HG03558 (cell line): ENCODE results near the gene JUND.

Experiments used
- ATAC-seq: cut with Tn5 transposase; IDR thresholded peaks from one replicate; pipeline ENCODE4 v1.9.1; 2021; ENCODE audit warnings: moderate number of reproducible peaks; ENCODE audit not compliant: unreplicated experiment; ENCODE audit errors: extremely low read depth

JUND gene

DNA sequence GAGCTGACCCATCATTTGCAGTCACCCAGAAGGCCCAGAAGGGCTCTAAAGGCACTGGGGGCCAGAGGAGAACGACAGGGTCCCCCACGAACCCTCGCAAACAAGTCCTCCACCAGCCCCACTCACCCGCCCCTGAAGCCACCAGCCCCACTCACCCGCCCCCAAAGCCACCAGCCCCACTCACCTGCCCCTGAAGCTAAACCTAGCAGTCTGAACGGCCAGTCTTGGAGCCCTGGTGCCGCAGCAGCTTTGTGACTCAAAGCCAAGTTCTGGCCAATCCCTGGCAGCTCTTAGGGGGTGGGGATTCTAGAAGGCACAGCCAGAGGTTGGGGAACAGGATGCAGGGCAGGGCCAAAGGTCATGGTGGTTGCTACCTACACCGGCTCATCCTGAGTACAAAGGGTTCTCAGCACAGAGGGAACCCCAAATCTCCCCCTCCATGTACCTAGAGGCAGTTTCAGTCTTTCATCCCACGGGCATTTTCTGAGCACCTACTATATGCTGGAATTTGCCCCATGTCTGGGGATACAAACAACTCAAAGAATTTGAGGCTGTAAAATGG is 7.1 kb downstream of the JUND start, which contains the start of gene IQCN:
IQCN (minus strand) TSS at position 234 of the 562 bp plus-strand sequence. CDS start 4,974 bp downstream, outside the sequence.
- ATAC-seq = no peak

DNA sequence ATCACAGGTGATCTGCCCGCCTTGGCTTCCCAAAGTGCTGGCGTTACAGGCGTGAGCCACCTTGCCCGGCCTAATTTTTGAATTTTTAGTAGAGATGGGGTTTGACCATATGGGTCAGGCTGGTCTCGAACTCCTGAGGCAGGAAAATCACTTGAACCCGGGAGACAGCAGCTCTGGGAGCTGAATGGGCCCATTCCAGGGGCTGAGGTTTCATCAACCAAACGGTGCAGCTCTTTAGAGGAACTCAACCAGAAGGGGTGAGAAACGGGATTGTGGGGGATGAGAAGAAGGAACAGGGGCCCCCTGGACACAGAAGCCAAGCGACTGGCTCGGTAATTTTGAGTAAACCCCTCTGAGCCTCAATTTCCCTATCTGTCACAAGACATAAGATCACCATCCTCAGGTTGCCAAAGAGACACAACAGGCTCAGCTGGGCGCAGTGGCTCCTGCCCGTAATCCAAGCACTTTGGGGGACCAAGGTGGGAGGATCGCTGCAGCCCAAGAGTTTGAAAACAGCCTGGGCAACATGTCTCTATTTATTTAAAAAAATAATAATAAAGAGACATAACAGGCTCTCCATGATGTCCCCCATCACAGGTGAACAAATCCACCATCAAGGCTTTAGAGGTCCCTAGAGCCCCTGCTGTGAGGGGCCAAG is 7.7 kb downstream of the JUND start:
- no peak for ATAC-seq

DNA sequence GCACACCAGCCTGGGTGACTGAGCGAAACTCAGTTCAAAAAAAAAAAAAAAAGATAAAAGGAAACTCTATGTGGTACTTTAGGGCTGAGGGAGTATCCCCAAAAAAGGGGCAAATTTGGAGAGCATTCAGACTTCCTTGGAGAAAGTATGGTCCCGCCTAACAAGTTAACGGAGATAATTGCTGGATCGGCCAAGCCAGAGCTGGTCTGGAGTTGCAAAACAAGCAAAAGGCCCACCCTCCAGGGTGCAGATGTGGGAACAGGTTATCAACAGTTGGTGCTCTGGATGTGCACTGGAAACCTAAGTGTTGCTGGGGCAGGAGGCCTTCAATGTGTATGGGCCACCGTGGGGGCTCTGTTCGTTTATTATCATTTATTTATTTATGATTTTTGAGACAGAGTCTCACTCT is 10.0 kb downstream of the JUND start:
- ATAC-seq = no peak

DNA sequence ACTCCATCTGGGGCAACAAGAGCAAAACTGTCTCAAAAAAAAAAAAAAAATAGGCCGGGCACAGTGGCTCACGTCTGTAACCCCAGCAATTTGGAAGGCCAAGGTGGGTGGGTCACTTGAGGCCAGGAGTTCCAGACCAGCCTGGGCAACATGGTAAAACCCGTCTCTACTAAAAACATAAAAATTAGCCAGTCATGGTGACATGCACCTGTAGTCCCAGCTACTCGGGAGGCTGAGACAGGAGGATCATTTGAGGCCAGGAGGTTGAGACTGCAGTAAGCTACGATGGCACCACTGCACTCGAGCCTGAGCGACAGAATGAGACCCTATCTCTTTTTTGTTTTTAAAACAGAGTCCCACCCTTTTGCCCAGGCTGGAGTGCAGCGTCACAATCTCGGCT is 11.1 kb downstream of the JUND start:
- ATAC-seq = no peak

DNA sequence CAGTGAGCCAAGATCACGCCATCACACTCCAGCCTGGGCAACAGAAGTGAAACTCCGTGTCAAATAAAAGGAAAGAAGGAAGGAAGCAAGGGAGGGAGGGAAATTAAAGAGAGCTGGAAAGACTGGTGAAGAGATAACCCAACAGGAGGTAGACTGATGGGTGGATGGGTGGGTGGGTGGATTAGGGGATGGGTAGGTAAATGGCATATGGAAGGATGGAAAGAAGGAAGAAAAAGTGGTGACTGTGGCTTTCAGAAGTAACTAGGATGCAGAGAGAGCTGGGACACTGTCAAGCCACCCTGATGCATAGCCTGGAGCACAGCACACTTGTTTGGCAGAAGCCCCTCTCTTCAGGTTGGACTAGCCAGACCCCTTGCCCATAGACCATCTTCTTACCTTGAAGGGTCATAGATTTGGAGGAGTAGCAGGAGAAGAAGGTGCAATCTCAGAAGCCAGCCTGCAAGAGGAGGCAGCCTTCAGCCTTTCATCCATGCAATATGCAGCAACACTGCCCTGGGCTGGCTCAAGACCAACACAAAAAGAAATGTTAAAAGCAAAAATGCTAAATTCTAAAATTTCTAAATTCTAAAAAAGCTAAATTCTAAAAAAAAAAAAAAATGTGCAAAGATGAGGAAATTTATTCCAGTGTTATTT is 12.2 kb downstream of the JUND start:
- no peak for ATAC-seq

DNA sequence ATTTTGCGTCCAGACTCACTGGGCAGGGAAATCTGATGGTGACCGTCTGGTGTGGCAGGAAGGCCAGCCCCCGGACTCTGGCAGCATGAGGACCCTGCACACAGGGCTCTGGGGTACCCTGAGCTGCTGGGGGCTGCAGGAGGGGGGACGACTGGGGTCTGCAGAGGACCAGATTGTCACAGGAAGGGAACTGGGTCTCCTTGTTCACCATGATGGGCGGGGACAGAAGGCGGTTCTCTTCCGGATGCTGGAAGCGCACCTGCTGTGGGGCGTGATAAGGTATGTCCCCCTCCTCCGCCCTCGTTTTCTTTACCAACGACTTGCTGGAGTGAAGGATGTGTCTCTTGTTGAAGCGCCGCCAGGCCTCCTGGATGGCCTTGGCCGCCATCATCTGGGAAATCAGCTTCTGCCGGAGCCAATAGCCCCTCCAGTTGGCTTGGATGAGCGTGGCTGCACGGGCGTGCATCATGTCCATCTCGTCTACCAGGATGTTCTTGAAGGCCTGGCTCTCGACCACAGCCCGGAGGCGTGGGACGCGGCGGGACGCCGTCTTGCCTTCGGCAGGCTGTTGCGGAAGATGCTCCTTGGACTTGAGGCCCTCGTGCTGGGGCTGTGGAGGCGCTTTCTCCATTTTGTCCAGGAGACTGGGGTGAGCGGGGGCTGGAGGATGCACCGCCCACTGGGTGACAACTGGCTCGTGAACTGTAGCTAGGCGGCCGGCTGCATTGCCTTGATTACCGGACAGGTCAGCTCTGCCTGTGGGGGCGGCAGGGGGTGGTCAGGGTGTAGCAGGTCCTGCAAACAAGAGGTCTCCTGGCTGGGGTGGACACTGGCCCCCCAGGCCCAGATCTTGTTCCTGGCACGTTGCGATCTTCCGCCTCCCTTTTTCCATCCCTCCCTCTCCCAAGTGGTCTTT is 14.4 kb downstream of the JUND start:
- no peak for ATAC-seq

DNA sequence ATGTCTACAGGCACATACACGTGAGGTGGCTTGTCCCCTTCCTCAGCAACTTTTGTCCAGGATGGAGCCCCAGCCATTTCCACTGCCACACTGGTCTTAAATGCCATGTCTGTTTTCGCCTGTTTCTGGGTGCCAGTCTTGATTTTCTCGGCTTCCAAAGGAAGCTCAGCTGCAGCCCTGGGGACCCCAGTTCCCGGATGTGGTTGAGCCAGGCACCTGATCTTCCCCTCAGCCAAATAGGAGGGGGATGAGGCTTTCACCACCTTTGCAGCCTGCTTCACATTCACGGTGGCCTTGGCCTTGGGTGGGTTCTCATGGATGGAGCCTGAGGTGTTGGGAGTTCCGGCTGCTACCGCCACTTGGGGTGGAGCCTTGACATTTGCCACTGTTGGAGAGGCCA is 15.8 kb downstream of the JUND start:
- ATAC-seq = no peak

DNA sequence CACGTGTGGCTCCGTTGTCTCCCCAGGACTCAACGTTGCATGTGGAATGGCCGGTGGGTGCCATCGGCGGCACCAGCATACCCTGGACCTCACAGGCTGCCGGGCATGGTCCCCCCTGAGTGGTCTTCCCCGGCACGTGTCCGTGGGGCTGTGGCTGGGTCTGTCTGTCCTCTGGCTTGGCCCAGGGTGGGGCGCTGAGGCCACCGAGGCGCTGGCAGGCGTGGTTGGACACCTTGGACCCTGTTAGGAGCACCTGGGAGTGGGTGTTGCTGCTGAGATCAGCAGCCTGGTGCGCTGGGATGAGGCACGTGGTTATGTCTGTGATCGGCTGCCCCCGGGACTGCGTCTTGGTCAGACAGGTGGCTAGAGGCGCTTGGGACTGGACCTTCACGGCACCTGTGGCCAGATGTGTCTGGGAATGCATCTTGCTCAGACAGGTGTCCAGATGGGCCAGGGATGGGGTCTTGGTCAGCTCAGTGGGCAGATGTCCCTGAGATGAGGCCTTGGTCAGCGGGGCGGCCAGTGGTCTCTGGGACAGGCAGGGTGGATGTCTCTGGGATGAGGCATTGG is 16.4 kb downstream of the JUND start:
- ATAC-seq = no peak

DNA sequence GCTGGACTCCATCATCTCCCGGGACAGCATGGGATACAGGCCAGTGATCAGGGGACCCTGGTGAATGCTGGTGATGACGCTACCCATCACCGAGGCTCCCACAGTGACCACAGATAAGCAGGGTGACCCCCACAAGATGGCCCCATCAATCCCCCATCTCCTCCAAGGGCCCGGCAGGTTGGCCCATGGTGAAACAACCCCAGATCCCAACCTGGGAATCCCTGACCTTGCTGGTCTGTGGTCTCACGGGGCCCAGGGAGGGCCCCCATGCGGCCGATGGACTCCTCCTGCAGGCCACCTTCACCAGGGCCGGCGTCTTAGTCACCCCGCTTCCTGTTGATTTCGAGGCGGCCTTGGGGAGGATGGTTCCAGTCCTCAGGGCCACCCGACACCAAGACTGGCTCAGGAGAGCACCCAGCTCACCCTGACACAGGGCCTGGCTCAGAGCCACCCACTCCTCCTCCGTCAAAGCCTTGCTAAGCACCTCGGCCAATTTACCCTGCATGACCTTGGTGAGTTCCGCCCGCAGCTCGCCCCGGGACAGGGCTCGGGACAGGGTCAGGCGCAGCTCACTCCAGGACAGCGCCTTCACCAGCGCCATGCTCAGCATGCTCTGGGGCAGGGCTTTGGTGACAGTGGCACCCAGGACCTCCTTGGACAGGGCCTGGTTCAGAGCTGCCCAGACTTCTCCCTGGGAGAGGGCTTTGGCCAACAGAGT is 17.1 kb downstream of the JUND start:
- no peak for ATAC-seq

DNA sequence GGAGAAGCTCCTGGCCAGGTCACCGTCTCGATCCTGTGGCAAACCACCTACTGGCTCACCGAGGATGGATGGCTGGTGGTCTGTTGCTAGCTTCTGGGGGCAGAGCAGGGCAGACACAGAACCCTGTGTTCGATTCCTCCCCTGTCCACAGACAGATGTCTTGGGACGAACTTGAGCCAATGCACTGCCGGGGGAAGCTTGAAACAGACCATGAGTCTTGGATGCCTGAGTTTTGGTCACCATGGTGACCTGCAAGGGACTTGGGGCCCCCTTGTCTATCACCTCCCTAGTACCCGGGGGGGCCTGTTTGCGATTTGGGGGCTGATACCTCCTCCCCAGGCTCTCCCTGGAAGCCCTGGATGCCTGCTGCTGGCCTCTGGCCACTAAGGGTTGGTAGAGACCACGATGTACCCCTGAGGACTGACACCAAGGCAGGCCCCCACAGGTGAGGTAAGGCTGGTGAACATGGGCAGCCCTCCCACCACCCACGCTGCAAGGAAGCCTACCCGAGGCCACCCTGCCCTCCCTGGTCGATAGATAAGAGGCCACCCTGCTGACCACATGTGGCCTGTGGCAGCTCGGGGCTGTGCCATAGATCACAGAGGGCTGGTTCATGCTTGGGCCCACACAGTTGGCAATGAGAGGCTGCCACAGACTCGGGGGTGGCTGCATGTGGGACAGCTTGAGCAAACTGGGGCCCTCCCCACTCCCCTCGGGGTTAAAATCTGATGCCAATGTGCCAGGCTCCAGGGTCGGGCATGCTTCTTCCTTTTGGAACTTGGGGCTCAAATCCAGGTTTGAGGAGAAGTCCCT is 17.9 kb downstream of the JUND start:
- no peak for ATAC-seq

DNA sequence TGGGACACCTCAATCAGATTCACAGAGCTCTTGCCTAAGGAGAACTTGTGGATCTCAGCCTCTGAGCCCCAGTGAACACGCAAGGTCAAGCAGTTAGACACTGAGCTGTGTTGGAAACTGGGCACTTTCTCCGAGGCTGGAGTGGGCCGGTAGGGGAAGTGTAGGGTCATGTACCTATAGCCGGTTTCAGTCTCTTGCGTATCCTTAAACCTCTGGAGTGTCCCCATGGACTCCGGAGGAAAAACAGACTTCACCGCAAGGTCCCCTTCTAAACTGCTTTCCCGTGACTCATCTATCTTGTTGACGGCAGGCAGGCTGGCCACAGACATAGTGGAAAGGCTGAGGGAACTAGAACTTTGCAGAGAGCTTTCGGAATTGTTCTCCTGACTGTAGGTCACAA is 18.5 kb downstream of the JUND start:
- ATAC-seq = no peak

DNA sequence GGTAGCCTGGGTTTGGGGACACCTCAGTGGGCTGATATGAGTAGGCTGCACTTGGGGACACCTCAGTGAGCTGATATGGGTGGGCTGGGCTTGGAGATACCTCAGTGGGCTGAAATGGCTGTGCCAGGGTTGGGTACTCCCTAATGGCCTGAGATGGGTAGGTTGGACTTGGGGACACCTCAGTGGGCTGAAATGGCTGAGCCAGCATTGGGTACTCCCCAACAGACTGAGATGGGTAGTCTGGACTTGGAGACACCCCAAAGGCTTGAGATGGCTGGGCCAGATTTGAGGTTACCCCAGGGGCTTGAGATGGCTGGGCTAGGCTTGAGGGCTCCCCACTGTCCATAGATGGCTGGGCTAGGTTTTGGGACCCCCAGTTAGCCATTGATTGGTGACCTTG is 19.3 kb downstream of the JUND start:
- ATAC-seq = no peak

DNA sequence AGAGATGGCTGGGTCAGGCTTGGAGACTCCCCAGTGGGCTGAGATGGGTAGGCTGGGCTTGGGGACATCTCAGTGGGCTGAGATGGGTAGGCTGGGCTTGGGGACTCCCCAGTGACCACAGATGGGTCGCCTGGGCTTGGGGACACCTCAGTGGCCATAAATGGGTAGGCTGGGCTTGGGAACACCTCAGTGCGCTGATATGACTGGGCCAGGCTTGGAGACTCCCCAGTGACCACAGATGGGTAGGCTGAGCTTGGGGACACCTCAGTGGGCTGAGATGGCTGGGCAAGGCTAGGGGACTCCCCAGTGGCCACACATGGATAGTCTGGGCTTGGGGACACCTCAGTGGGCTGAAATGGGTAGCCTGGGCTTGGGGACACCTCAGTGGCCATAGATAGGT is 19.9 kb downstream of the JUND start:
- ATAC-seq = no peak

DNA sequence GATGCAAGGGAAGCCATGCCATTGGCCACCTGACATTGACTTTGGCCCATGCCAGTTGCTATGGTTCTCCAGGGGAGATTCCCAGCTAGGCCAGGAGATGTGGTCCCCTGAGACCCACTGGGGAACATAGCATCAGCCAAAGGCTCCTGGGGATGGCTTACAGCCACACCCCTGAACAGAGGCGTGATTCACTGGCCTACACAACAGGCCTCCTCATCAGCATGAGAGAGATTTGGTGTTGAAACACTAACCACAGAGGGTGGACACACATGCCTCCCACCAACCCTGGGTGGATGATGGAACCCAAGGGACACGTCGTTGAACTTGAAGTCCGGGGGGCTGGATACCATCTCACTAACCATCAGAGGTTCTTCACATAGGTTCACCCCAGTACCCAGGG is 21.5 kb downstream of the JUND start:
- ATAC-seq = no peak

DNA sequence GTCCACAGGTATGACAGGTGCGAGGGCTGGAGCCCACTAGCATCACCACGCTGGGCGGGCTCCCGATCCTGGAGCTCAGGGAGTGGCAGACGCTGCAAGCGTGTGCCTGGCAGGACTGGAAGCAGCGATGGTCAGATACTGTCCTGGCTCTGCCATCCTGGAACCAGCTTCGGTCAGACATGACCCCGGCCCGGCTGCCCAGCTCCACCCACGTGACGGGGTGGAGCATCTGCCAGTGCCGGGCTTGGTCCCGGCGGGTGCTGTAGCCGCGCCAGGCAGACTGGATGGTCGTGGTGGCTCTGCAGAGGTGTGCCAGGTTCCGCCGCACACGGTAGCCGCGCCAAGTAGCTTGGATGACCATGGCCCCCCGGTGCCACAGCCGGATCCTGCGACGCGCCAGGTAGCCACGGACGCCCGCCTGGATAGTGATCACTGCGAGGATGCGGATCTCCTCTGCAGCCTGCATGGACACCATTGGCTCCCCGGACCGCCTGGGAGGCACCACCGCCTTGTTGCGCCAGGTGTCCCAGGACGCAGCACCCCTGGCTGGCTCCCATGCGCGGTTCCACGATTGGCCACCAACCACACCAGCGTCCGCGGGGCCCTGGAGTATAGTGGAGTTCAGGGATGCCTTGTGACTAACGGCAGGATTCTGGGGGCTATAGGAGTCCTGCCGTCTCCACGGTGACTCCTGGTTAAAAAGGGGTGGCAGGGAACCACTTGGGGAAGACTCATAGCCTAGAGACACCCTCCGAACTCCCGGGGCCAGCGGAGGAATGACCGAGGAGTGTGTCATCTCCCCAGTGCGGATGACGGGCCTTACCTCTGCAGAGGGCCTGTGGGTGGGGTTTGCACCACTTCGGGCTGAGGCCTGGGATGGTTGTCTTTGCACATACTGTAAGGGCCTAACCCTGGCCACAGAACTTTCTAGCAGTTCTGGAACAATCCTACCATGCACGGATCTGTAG is 23.6 kb downstream of the JUND start:
- ATAC-seq = no peak

DNA sequence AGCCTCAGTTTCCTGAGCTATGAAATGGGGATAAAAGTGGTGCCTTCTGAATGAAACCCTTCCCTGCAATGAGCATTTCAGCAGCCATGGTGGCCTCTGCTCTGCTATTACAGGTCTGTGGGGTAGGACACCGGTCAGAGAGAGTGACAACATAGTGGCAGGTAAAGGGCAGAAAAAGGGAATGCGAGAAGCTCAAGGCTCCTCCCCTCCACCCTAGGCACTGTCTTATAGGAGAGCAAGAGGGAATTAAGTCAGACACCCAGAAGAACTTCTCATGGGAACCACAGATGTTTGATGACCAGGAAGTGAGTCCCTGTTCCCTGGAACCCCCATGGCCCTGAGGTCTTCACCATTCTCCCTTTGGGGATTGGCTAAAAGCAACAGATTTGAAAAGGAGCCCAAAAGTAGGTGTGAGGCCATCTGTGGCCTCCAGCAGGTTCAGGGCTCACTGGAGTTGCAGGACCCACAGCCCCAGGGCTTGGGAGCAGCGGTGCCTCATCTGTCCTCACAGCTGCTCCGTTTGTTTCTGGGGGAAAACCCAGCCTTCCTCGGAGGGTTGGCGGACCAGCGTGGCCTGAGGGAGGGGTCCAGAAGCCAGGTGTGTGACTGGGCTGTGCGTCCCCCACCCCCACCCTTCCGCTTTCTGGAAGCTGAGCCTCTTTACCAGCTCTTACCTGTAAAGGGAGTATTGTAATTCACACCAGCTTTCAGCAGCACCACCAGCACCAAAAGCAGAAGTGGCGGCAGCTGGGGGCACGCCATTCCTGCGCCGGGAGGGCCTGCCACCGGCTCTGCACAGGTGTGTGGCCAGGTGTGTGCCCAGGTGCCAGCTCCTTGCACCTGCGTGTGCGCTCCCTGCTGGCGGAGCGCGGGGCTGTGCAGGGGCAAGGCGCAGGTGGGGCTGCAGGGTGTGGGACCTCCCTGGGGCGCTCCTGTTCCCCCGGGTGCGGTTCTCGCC is 26.6 kb downstream of the JUND start:
- no peak for ATAC-seq

DNA sequence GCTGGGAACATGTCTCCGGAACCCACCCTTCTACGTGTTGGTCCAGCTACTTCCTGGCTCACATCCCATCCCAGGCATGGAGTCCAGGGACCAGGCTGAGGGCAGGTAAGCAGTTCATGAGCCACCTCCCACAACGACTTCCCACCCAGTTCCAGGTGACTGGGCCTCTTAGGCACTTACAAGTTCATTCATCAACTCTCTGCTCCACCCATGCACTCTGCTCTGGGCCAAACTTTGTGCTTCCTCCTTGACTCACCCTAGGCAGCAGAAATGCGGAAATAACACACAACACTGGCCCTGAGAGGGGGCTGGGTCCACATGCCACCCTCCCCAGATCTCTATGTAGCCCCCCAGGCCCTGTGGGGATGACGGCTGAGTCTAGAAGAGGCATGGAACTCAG is 27.7 kb downstream of the JUND start:
- no peak for ATAC-seq
